HepG2 (cell line): ENCODE results near the gene PIM3. TPM values are rescaled to one million over a fixed set of nuclear protein-coding genes. Genes with fewer than 3 reads are reported as not detected.
A peak's percentile ranks its signal among the peaks of the same experiment; 100 is the strongest.

Experiments used
- IKZF1 ChIP-seq: fragments of 450-650 bp; IDR thresholded peaks from 2 replicates; pipeline ENCODE4 v1.7.1; 2016
- KLF11 ChIP-seq: IDR thresholded peaks from 2 replicates; pipeline ENCODE4 v1.6.1; 2016; ENCODE audit warnings: missing compliant biosample characterization
- MAFG ChIP-seq: sonication (generic); formaldehyde crosslinking; IDR thresholded peaks from 2 replicates; pipeline ENCODE4 v1.5.1; 2020; ENCODE audit warnings: mild to moderate bottlenecking, missing genetic modification reagents
- MTA1 ChIP-seq: sonication (generic); formaldehyde crosslinking; IDR thresholded peaks from 2 replicates; pipeline ENCODE4 v1.4.0; 2020; ENCODE audit warnings: missing genetic modification reagents, mild to moderate bottlenecking, borderline replicate concordance
- ZBTB3 ChIP-seq: sonication (generic); formaldehyde crosslinking; IDR thresholded peaks from 2 replicates; pipeline ENCODE4 v1.4.0; 2020; ENCODE audit warnings: low read depth, mild to moderate bottlenecking, moderate library complexity, missing genetic modification reagents, borderline replicate concordance
- ZKSCAN1 ChIP-seq: fragments of 150-350 bp; IDR thresholded peaks from 2 replicates; pipeline ENCODE4 v1.6.1; 2014; ENCODE audit warnings: low read length
- ZNF264 ChIP-seq: sonication (generic); formaldehyde crosslinking; IDR thresholded peaks from 2 replicates; pipeline ENCODE4 v1.4.0; 2020; ENCODE audit warnings: missing genetic modification reagents
- ZNF274 ChIP-seq: sonication (generic); formaldehyde crosslinking; IDR thresholded peaks from 2 replicates; pipeline ENCODE4 v1.5.1; 2020; ENCODE audit warnings: mild to moderate bottlenecking, missing genetic modification reagents
- ZNF383 ChIP-seq: sonication (generic); formaldehyde crosslinking; IDR thresholded peaks from 2 replicates; pipeline ENCODE4 v1.4.0; 2020; ENCODE audit warnings: missing genetic modification reagents, mild to moderate bottlenecking, borderline replicate concordance
- ZNF563 ChIP-seq: sonication (generic); formaldehyde crosslinking; IDR thresholded peaks from 2 replicates; pipeline ENCODE4 v1.8.0; 2022; ENCODE audit warnings: mild to moderate bottlenecking, moderate library complexity, missing genetic modification reagents
- ZNF709 ChIP-seq: sonication (generic); formaldehyde crosslinking; IDR thresholded peaks from 2 replicates; pipeline ENCODE4 v1.5.0; 2020; ENCODE audit warnings: mild to moderate bottlenecking, missing genetic modification reagents
- ZNF775 ChIP-seq: sonication (generic); formaldehyde crosslinking; IDR thresholded peaks from 2 replicates; pipeline ENCODE4 v1.4.0; 2020; ENCODE audit warnings: missing genetic modification reagents, mild to moderate bottlenecking, moderate library complexity, borderline replicate concordance
- polyA plus RNA-seq, 8 experiments: library from polyadenylated mRNA; depleted of rRNA in 3 of 8; stranded (reverse) in 7 of 8; unstranded in 1 of 8; fragments of >200 nt; fragmentation: Illumina TruSeq in 4 of 8; extraction: Trizol in 4 of 8; gene quantifications; 2 replicates each; pipeline versions ENCODE4 v1.2.1 to v1.2.3, GENCODE V29; 2011 to 2016; ENCODE audit warnings: low read depth in 4 of 8, missing spikeins in 1 of 8, mixed read lengths in 1 of 8; ENCODE audit not compliant: insufficient read depth in 1 of 8
- total RNA-seq, 5 experiments: library from RNA; depleted of rRNA; stranded (reverse); fragments of >200 nt; fragmentation: Illumina TruSeq; extraction: Trizol; gene quantifications; 2 replicates each; pipeline ENCODE4 v1.2.3, GENCODE V29; 2016; ENCODE audit warnings: low read depth in 1 of 5
- TF ChIP-seq, protein P1 (sequence below): sonication (generic); formaldehyde crosslinking; IDR thresholded peaks from 2 replicates; pipeline ENCODE4 v1.4.0; 2020; ENCODE audit warnings: mild to moderate bottlenecking, missing genetic modification reagents
- TF ChIP-seq, protein P2 (sequence below): sonication (generic); formaldehyde crosslinking; IDR thresholded peaks from 2 replicates; pipeline ENCODE4 v1.4.0; 2020; ENCODE audit warnings: missing genetic modification reagents, borderline replicate concordance
- TF ChIP-seq, protein P3 (sequence below): IDR thresholded peaks from 2 replicates; pipeline ENCODE4 v1.6.1; 2016
- TF ChIP-seq, protein P4 (sequence below): sonication (generic); formaldehyde crosslinking; IDR thresholded peaks from 2 replicates; pipeline ENCODE4 v1.5.1; 2020; ENCODE audit warnings: missing genetic modification reagents, mild to moderate bottlenecking, borderline replicate concordance

The PIM3 gene
- total and polyA plus RNA-seq, 2 of the 13 experiments (the other 11 are each of a cell fraction or from before 2014, with no cell fraction given): 21.6 to 31.2 TPM

DNA sequence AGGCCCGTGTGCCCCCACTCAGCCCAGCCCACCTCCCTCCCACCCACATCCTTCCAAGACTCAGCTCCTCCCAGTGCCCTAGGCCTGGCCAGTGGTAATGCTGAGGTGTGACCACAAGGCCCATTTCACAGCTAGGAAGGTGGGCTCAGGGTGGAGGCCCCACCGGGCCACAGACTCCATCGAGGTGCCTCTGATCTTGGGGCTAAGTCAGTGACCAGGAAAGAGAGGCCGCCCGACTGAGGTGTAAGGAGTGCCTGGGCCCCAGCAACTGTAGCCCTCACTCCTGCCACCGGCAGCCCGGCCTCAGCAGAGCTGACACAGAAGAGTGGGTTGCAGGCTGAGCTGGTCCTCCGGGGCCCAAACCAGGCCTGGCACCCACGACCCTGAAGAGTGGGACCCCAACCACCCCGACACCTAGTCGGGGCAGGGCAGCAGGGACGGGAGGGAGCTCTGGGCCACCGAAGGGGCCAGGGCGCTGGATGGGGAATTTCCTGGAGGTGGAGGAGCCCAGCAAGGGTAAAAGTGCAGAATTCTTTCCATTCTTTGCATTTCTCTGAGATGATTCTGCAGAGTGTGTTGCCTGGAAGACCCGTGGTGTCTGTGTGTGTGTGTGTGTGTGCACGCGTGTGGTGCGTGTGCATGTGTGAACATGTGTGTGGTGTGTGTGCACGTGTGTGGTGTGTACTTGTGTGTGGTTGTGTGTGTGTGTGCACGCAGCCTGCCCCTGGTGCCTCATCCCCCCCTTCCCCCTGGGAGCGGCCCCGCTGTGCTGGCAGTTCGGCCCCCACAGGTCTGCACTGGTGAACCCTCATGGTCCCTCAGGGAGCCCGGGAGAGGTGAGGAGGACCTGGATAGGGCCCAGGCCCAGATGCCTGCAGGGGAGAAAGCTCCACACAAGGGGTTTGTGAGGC is 8.3 kb upstream of the PIM3 start (continued):
- TF ChIP-seq, protein P1, sequence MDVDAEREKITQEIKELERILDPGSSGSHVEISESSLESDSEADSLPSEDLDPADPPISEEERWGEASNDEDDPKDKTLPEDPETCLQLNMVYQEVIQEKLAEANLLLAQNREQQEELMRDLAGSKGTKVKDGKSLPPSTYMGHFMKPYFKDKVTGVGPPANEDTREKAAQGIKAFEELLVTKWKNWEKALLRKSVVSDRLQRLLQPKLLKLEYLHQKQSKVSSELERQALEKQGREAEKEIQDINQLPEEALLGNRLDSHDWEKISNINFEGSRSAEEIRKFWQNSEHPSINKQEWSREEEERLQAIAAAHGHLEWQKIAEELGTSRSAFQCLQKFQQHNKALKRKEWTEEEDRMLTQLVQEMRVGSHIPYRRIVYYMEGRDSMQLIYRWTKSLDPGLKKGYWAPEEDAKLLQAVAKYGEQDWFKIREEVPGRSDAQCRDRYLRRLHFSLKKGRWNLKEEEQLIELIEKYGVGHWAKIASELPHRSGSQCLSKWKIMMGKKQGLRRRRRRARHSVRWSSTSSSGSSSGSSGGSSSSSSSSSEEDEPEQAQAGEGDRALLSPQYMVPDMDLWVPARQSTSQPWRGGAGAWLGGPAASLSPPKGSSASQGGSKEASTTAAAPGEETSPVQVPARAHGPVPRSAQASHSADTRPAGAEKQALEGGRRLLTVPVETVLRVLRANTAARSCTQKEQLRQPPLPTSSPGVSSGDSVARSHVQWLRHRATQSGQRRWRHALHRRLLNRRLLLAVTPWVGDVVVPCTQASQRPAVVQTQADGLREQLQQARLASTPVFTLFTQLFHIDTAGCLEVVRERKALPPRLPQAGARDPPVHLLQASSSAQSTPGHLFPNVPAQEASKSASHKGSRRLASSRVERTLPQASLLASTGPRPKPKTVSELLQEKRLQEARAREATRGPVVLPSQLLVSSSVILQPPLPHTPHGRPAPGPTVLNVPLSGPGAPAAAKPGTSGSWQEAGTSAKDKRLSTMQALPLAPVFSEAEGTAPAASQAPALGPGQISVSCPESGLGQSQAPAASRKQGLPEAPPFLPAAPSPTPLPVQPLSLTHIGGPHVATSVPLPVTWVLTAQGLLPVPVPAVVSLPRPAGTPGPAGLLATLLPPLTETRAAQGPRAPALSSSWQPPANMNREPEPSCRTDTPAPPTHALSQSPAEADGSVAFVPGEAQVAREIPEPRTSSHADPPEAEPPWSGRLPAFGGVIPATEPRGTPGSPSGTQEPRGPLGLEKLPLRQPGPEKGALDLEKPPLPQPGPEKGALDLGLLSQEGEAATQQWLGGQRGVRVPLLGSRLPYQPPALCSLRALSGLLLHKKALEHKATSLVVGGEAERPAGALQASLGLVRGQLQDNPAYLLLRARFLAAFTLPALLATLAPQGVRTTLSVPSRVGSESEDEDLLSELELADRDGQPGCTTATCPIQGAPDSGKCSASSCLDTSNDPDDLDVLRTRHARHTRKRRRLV (CRISPR knock-in tag): 0 out of 2 replicates have a peak, but pooled peaks have one; percentile 65
- no peak for TF ChIP-seq KLF11
- TF ChIP-seq ZNF383 (CRISPR knock-in tag): no peak
- TF ChIP-seq, protein P2, sequence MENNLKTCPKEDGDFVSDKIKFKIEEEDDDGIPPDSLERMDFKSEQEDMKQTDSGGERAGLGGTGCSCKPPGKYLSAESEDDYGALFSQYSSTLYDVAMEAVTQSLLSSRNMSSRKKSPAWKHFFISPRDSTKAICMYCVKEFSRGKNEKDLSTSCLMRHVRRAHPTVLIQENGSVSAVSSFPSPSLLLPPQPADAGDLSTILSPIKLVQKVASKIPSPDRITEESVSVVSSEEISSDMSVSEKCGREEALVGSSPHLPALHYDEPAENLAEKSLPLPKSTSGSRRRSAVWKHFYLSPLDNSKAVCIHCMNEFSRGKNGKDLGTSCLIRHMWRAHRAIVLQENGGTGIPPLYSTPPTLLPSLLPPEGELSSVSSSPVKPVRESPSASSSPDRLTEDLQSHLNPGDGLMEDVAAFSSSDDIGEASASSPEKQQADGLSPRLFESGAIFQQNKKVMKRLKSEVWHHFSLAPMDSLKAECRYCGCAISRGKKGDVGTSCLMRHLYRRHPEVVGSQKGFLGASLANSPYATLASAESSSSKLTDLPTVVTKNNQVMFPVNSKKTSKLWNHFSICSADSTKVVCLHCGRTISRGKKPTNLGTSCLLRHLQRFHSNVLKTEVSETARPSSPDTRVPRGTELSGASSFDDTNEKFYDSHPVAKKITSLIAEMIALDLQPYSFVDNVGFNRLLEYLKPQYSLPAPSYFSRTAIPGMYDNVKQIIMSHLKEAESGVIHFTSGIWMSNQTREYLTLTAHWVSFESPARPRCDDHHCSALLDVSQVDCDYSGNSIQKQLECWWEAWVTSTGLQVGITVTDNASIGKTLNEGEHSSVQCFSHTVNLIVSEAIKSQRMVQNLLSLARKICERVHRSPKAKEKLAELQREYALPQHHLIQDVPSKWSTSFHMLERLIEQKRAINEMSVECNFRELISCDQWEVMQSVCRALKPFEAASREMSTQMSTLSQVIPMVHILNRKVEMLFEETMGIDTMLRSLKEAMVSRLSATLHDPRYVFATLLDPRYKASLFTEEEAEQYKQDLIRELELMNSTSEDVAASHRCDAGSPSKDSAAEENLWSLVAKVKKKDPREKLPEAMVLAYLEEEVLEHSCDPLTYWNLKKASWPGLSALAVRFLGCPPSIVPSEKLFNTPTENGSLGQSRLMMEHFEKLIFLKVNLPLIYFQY (CRISPR knock-in tag): no peak; the same call in 1 of the 2 replicates
- TF ChIP-seq MAFG: no peak
- peak; percentile 25; the same call in 1 of the 2 replicates for TF ChIP-seq ZKSCAN1
- TF ChIP-seq ZBTB3 (CRISPR knock-in tag): peak; percentile 42; the same call in 1 of the 2 replicates
- no peak for TF ChIP-seq IKZF1
- no peak for TF ChIP-seq ZNF274 (CRISPR knock-in tag)
- TF ChIP-seq MTA1 (CRISPR knock-in tag): peak; percentile 69; the same call in 1 of the 2 replicates
- no peak for TF ChIP-seq ZNF709 (CRISPR knock-in tag)
- TF ChIP-seq ZNF563 (CRISPR knock-in tag): peak; percentile 71; the same call in 1 of the 2 replicates
- TF ChIP-seq ZNF264 (CRISPR knock-in tag): 0 out of 2 replicates have a peak, but pooled peaks have one; percentile 26
- TF ChIP-seq, protein P3, sequence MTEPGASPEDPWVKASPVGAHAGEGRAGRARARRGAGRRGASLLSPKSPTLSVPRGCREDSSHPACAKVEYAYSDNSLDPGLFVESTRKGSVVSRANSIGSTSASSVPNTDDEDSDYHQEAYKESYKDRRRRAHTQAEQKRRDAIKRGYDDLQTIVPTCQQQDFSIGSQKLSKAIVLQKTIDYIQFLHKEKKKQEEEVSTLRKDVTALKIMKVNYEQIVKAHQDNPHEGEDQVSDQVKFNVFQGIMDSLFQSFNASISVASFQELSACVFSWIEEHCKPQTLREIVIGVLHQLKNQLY (CRISPR knock-in tag): peak; percentile 97
- TF ChIP-seq, protein P4, sequence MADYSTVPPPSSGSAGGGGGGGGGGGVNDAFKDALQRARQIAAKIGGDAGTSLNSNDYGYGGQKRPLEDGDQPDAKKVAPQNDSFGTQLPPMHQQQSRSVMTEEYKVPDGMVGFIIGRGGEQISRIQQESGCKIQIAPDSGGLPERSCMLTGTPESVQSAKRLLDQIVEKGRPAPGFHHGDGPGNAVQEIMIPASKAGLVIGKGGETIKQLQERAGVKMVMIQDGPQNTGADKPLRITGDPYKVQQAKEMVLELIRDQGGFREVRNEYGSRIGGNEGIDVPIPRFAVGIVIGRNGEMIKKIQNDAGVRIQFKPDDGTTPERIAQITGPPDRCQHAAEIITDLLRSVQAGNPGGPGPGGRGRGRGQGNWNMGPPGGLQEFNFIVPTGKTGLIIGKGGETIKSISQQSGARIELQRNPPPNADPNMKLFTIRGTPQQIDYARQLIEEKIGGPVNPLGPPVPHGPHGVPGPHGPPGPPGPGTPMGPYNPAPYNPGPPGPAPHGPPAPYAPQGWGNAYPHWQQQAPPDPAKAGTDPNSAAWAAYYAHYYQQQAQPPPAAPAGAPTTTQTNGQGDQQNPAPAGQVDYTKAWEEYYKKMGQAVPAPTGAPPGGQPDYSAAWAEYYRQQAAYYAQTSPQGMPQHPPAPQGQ (CRISPR knock-in tag): no peak
- no peak for TF ChIP-seq ZNF775 (CRISPR knock-in tag)
